GM10847 (cell line): ENCODE results near the gene ACP7.

Source experiments
- POLR2A ChIP-seq: IDR thresholded peaks from 2 replicates; pipeline ENCODE4 v1.6.1; 2011; ENCODE audit not compliant: insufficient read length; ENCODE audit errors: extremely low read depth

Gene ACP7

DNA sequence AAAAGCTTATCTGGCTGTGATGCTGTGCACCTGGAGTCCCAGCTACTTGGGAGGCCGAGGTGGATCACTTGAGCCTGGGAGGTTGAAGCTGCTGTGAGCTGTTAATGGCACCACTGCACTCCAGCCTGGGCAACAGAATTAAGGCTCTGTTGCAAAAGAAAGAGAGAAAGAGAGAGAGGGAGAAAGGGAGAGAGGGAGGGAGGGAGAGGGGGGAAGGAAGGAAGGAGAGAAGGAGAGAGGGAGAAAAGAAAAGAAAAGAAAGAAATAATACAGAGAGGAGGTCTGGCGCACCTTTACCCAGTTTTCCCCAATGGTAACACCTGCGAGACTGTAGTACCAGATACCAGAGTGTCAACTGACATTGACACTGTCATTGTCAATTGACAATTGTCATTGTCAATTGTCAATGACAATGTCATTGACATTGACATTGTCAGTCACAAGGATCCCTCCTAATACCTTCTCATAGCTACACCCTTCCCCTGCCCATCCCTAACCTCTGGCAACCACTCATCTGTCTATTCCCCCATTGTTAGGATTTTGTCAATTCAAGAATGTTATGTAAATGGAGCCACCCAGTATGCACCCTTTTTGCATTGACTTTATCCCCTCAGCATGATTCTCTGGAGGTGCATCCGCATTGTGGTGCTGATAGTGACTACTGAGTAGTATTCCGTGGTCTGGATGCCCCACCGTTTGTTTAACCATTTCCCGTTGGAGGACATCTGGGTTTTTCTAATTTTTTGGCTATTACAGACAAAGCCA lies 62.7 kb downstream of the ACP7 start:
- no peak for TF ChIP-seq POLR2A

DNA sequence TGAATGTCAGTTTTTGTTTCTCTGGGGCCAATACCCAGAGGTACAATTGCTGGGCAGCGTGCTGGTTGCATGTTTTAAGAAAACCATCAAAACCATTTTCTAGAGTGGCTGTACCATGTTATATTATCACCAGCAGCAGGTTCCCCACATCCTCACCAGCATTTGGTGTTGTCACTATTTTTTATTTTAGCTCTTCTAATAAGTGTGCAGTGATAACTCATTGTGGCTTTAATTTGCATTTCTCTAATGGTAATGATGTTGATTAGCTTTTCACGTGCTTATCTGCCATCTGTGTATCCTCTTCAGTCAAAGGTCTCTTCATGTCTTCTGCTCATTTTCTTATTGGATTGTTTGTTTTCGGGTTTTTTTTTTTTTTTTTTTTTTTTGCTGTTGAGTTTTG lies 63.3 kb downstream of the ACP7 start:
- no peak for TF ChIP-seq POLR2A

DNA sequence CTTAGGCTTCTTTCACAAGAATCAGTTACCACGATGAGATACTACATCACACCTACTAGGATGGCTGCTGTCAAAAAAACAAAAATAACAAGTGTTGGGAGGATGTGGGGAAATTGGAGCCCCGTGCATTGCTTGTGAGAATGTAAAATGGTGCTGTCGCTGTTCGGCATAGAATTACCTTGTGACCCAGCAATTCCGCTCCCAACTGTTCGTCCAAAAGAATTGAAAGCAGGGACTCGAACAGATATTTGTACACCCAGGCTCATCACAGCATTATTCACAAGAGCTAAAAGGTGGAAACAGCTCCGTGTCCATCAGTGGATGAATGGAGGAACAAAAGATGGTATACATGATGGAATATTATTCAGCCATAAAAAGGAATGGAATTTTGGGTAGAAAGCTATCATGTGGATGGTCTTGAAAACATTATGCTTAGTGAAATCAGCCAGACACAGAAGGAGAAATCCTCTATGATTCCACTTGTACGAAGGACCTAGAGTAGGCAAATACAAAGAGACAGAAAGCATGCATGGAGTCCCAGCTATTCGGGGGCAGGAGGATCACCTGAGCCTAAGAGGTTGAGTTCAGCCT lies 64.9 kb downstream of the ACP7 start:
- no peak for TF ChIP-seq POLR2A

DNA sequence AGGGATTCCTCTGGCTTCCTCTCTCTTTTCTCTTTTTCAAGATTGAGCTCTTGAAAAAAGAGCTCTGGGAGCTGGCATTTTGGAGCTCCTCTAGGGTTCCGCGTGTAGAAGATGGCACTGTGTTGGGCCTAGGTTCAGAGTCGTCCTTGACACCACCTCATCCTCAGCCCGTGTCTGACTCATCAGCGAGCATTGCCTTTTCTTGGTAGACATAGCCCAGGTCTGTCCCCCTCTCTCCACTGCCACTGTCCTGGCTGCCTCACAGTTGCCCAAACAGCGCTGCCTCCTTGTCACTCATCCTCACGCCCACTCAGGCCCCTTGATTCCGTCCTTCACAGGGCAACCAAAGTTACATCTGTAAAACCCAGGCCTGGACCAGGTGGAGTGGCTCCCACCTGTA lies 66.1 kb downstream of the ACP7 start:
- no peak for TF ChIP-seq POLR2A

DNA sequence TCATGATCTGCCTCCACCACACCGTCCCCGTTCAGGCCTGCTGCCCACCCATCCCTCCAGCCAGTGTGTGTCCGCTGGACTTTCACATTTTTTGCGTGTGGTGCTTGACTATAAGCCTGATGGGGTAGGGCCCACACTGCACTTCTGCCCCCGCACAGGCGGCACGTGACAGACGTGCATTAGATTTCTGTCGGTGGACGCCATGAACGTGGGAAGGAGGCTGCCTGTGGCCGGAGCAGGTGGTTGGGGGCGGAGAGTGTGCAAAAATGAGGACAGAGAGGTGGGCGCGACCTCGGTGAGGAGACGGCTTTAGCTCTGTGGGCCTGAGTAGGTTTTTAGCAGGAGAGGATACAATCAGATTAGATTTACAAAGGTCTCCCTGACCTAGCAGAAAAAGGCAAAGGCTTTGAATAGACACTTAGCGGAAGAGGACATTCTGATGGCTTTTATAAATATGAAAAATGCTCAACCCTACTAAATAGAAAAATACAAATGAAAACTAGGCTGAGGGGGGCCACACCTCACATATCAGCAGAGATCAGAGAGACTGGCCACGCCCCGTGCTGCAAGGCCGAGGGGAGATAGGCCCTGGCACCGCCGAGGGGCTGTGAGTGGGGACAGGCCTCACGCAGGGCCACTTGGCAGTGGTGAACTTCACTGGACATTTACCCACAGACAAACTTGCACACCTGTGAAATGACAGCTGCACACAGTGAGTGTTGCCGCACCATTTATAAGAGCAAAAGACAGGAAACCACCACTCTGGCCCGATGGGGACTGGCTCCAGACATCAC lies 66.8 kb downstream of the ACP7 start:
- no peak for TF ChIP-seq POLR2A

DNA sequence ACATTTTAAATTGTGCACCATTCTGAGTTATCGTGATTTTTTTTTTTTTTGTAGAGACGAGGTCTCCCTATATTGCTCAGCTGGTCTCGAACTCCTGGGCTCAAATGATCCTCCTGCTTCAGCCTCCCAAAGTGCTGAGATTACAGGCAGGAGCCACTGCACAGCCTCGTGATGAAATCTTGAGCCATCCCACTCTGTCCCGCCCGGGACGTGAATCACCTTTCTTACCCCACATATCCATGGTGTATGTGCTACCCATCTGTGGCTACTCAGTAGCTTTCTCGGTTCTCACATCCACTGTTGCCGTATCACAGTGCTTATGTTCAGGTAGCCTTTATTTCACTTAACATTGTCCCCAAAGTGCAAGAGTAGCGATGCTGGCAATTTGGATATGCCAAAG lies 67.9 kb downstream of the ACP7 start:
- no peak for TF ChIP-seq POLR2A

DNA sequence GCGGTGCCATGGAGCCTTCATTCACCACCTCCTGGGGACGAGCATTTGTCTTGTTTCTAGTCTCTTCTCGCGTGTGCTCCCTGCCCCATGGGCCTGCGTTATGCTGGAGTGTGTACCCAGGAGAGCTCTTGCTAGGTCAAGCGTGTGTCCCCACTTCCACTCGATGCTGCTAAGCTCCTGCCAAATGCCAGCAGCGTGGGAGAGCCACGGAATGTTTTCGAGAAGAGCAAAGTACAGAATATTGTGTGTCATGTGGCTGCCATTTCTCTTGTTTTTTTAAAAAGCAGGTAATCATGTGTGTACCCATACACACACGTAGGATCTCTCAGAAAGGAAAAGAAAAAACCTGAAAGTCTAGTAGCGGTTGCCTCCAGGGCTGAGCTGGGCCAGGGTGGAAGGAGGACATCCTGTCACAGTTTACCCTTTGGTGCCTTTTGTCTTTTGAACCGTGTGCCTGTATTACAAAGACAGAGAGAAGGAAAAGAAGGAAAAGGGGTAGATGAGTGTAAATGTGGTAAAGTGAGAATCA lies 70.0 kb downstream of the ACP7 start:
- TF ChIP-seq POLR2A = no peak

DNA sequence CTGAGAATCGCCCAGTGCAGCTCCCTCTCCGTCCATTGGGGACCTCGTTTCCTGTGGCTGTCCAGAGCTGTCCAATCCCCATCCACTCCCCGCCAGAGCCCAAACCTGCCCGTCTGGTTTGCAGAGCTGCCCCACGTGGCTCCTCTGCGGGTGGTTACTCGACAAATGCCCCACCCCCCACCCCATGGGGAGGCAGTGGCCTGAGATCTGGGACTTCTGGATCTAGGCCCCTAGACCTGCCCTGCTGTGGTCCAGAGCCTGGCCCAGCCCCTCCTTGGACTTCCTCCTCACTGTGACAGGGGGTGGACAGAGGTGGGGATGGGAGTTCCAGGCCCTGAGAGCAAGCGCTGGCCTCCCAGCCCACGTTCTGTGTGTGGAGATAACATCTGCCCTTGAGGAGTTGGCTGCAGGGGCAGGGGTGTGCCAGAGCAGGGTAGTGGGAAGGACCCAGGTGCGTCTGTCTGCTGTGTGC lies 70.5 kb downstream of the ACP7 start:
- no peak for TF ChIP-seq POLR2A

DNA sequence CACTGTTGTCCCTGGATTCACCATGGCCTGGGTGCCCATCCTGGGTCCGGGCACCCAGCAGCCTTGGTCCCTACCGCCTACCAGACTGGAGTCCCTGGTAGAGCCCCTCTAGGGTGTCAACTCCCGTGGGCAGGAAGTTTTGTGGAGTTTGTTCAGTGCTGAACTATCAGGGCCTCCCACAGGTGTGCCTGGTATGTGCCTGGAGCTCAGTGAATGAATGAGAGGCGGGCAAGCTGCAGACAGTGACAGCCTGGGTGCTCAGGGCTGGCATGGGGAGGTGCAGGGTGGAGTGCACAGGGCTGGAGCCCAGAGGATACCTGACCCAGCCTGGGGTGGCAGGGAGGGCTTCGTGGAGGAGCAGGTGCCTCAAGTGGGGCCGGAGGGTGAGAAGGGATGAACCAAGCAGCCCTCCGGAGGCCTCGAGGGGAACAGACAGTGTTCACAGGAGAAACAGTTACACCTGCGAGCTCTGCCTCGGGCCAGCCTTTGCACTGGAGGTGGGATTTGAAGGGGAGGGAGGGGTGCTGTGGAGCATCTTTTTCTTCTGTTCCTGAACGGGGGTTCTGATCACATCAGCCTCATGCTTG lies 71.0 kb downstream of the ACP7 start:
- TF ChIP-seq POLR2A = no peak

DNA sequence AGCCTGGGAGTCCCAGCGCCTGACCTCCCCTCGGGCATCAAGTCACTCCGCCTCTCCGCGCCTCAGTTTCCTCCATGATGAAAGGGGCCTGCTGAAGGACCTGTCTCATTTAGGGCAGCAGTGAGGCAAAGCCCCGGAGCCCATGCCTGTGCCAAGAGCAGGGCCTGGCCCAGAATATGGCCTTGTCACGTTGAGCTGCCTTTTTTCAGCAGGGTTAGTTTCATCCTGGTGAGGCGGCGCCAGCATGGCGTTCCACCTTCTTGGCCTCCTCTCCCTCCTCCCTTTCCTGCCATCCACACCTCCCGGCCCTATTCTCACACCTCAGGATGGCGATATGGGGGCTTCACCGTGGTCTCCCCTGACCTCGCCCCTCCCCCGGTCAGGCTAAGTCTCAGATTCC lies 71.6 kb downstream of the ACP7 start:
- no peak for TF ChIP-seq POLR2A

DNA sequence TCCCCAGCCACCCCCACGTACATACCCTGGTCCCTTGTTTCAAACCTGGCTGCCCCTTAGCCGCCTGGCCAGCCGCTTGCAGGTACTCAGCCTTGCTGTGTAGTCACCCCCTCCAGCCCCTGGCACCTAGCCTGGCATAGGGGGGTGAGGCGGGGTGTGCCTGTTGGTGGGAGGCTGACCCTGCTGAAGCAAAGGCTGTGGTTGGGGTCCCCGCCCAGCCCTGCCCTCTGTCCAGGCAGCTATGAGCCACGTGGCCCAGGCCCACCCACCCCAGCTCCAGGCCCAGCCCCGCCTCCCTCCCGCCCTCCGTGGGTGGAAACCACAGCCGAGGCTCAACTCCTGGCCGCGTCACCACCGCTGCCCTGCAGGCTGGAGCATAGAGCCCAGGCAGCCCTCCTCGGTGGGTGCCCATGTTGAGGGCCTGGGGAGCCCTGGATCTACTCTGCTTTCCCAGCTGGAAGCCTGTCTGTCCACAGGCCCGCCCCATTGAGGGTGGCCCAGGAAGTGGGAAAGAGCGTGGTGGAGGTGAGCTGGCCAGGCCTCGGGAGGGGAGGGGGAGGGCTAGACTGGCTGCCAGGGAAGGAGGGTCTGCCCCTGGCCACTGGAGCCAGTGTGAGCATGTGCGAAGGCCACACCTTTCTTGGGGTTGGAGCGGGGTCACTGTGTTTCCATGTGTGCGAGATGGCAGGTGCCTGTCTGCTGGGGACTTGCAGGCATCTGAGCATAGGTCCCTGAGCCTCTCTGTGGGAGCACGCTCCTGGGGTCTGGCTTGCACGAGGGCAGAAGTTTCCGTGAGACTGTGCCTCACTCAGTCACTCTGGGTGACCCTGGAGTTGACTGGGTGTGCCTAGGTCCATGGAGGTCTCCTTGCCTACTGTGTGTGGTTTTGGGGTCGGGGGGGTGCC lies 72.4 kb downstream of the ACP7 start:
- TF ChIP-seq POLR2A = no peak

DNA sequence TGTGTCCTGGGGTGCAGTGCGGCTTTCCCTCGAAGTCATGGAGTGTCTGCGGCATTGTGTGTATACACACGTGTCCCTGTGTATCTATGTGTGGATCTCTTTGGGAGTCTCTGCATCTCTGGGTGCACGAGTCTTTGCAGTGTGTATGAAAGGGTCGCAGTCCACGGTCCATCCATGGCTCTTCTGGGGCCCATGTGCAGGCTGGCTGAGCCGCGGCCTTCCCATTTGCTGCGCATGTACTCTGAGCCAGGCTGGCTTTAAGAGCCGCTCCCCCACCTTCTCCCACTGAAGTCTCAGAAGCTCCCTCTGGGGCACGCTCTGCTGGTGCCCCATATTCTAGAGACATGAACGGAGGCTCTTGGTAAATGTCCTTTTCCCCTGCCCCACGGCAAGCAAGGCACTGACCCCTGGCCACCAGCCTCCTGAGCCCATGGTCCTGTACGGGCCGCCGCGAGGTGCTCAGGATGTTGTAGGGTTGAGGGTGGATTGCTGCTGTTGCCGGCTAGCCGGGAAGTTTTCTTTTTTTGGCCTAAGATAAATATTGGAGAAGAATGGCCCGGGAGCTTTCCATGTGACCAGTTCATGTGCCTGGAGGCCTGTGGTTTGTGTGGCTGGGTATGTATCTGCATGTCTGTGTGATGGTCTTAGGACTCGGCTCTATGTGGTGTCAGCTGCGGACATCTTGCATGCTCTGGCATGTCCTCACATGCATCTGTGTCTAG lies 73.3 kb downstream of the ACP7 start:
- TF ChIP-seq POLR2A = no peak

DNA sequence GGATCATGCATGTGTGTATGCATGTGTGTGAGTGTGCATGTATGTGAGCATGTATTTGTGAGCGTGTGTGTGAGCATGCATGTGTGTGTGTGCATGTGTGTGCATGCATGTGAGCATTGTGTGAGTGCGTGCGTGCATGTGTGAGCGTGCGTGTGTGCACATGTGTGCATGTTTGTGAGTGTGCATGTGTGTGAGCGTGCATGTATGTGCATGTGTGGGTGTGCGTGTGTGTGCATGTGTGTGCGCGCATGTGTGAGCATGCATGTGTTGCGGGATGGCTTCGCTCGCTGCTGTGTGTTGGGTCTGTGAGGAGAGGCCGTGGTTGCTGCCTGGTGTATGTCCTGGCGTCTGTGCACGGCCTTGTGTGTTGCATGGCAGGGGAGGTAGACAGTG lies 73.8 kb downstream of the ACP7 start:
- no peak for TF ChIP-seq POLR2A
